ENCODE results near the gene CCNY. TPM values are rescaled to one million over a fixed set of nuclear protein-coding genes. Genes with fewer than 3 reads are reported as not detected.

Gene CCNY
- total and polyA plus RNA-seq, 2 of the 13 experiments (the other 11 are each of a cell fraction or from before 2014, with no cell fraction given): 48.2 to 54.7 TPM

DNA sequence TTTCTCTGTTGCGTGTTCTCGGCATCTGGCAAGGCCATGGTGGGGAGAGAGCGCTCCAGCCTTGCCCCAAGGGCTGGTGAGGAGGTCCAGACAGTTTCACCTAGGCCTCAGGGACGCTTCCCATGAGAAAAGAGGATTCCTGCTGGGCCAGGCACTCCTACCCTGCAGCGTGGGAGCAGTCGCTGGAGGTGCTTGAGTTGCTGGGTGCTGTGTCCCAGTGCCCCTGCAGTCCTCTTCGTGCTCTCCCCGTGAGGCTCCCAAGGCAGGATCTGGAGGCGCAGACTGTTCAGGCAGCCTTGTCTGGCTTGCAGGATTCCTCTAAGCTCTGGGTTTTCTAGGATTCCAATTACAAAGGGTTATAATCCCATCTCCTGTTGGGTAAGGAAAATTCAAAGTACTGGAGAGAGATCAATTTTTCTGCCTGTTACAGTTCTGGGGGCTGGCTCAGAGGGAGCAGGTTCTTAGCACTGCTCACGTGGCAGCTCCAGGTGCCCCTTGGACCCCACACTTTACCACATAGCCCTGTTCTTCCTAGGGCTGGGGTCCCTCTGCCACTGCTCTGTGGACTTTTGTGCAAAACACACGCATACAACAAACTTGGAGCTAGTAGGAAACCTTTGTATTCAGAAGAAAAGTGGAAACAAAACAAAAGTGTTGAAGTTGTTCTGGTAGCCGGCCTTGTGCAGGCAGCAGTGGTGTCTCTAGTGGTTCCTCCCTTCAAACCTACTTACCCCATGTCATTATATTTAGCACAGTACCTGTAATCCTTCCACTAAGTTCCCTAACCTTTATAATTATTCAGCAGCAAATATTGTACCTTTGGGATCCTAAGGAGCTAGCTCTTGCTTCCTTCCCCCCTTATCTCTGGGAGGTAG lies 60.5 kb downstream of the CCNY start (continued):
- TF ChIP-seq KLF16 (CRISPR knock-in tag; IDR thresholded peaks at IDR 0.05) (no peak), KAT2B (IDR thresholded peaks at IDR 0.05; ENCODE audit: borderline replicate concordance, low read depth, low read length) (no peak), ZFP36L2 (CRISPR knock-in tag; IDR thresholded peaks at IDR 0.05) (no peak), ZNF570 (CRISPR knock-in tag; IDR thresholded peaks at IDR 0.05; ENCODE audit: borderline replicate concordance) (no peak), ZNF331 (CRISPR knock-in tag; IDR thresholded peaks at IDR 0.05) (peak; percentile 16; the same call in 1 of the 2 replicates), KMT2A (CRISPR knock-in tag; IDR thresholded peaks at IDR 0.05) (no peak), ZNF569 (CRISPR knock-in tag; IDR thresholded peaks at IDR 0.05; ENCODE audit: borderline replicate concordance) (no peak), THAP11 (CRISPR knock-in tag; IDR thresholded peaks at IDR 0.05) (no peak), KLF13 (CRISPR knock-in tag; IDR thresholded peaks at IDR 0.05) (no peak), SMARCC2 (IDR thresholded peaks at IDR 0.05) (no peak), MXI1 (IDR thresholded peaks at IDR 0.05; ENCODE audit: borderline replicate concordance, low read depth, low read length) (no peak), PAXIP1 (CRISPR knock-in tag; conservative IDR thresholded peaks at IDR 0.05) (peak; percentile 69), ZNF484 (CRISPR knock-in tag; IDR thresholded peaks at IDR 0.05; ENCODE audit: borderline replicate concordance, low read depth) (no peak)
- TF ChIP-seq, protein P1, sequence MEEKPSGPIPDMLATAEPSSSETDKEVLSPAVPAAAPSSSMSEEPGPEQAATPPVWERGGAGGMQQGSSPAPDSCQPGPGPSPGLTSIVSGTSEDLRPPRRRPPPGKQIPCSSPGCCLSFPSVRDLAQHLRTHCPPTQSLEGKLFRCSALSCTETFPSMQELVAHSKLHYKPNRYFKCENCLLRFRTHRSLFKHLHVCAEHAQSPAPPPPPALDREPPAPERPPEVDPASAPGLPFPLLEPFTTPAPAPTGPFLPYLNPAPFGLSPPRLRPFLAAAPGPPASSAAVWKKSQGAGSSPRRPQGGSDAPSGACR (CRISPR knock-in tag; IDR thresholded peaks at IDR 0.05): no peak
- TF ChIP-seq, protein P2, sequence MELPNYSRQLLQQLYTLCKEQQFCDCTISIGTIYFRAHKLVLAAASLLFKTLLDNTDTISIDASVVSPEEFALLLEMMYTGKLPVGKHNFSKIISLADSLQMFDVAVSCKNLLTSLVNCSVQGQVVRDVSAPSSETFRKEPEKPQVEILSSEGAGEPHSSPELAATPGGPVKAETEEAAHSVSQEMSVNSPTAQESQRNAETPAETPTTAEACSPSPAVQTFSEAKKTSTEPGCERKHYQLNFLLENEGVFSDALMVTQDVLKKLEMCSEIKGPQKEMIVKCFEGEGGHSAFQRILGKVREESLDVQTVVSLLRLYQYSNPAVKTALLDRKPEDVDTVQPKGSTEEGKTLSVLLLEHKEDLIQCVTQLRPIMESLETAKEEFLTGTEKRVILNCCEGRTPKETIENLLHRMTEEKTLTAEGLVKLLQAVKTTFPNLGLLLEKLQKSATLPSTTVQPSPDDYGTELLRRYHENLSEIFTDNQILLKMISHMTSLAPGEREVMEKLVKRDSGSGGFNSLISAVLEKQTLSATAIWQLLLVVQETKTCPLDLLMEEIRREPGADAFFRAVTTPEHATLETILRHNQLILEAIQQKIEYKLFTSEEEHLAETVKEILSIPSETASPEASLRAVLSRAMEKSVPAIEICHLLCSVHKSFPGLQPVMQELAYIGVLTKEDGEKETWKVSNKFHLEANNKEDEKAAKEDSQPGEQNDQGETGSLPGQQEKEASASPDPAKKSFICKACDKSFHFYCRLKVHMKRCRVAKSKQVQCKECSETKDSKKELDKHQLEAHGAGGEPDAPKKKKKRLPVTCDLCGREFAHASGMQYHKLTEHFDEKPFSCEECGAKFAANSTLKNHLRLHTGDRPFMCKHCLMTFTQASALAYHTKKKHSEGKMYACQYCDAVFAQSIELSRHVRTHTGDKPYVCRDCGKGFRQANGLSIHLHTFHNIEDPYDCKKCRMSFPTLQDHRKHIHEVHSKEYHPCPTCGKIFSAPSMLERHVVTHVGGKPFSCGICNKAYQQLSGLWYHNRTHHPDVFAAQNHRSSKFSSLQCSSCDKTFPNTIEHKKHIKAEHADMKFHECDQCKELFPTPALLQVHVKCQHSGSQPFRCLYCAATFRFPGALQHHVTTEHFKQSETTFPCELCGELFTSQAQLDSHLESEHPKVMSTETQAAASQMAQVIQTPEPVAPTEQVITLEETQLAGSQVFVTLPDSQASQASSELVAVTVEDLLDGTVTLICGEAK (IDR thresholded peaks at IDR 0.05): no peak
- TF ChIP-seq, protein P2 (CRISPR knock-in tag; IDR thresholded peaks at IDR 0.05): 0 out of 2 replicates have a peak, but pooled peaks have one; percentile 15

All from HepG2 (cell line).